ENCODE results near the gene MBD3.

MBD3 gene

DNA sequence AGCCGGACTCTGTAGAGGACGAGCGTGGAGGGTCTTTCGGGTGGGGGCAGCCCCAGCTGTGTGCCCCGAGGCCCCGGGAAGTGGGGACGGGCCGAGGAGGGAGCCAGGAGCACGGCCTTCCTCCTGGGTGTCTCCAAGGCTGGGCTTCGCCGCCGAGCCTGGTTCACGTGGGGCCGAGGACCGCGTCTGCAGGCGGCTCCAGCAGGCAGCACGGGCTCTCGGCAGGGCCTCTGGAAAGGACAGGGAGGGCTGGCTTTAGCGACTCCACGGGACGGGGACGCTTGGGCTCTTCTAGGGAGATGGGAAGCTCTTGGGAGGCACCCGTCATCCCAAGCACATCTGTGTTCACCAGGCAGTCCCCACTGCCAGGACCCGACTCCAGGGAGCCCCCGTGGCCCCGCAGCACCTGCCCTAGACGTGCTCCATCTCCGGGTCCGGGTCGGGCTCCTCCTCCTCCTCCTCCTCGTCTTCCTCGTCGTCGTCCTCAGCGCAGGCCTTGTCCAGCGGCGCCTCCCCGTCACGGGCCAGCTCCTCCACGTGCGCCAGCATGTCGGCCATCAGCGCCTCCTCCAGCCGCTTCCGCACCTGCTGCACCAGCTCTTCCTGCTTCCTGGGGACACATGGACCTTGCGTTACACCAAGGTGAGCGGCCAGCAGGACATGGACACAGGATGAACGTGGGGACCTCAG, 14.6 kb downstream of the MBD3 start:
- no peak overlapping the region for H3K4me3 ChIP-seq (ENCODE audit: low read length)
- TF ChIP-seq, protein P1, sequence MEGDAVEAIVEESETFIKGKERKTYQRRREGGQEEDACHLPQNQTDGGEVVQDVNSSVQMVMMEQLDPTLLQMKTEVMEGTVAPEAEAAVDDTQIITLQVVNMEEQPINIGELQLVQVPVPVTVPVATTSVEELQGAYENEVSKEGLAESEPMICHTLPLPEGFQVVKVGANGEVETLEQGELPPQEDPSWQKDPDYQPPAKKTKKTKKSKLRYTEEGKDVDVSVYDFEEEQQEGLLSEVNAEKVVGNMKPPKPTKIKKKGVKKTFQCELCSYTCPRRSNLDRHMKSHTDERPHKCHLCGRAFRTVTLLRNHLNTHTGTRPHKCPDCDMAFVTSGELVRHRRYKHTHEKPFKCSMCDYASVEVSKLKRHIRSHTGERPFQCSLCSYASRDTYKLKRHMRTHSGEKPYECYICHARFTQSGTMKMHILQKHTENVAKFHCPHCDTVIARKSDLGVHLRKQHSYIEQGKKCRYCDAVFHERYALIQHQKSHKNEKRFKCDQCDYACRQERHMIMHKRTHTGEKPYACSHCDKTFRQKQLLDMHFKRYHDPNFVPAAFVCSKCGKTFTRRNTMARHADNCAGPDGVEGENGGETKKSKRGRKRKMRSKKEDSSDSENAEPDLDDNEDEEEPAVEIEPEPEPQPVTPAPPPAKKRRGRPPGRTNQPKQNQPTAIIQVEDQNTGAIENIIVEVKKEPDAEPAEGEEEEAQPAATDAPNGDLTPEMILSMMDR (conservative IDR thresholded peaks at IDR 0.05; ENCODE audit: low read length): no peak
- DNase-seq (ENCODE audit: low read depth): no peak

DNA sequence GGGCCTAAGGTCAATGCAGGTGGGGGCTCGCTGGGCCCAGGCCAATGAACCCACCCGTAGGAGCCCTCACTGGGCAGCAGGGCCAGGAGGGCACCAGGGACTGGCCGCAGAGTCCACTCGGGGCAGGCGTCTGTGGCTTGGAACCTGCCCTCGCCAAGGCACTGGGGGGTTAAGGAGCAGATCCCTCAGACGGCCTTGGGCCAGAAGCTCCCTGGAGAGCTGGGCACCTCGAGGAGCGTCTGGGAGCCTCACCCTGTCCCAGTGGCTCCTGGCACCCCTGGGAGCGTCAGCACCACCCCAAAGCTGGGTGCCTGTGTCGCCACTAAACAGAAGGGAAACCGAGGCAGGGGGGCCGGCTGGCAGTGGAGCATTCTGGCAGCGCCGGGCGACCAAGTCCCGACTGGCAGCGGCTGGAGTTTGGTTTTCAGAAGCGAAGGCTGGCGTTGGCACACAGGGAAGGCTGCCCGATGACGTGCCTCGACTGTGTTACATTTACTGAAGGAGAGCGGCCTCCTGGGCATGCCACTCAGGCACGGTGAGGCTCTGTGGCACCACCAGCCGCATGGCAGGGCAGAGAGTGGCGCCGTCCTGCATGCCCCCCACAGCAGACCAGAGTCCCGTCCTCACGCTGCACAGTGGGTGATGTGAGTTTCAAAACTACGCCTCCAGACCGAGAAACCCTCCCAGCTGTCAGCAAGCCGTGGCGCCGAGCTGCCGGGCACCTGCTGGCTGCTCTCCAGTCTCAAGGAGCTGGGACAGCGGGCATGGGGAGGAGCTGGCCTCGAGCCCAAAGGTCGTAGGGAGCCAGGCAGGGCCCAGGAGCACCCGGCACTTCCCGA, 15.4 kb downstream of the MBD3 start:
- H3K4me3 ChIP-seq (ENCODE audit: low read length): no peak overlapping the region
- DNase-seq (ENCODE audit: low read depth): no peak
- TF ChIP-seq, protein P1 (conservative IDR thresholded peaks at IDR 0.05; ENCODE audit: low read length): no peak

DNA sequence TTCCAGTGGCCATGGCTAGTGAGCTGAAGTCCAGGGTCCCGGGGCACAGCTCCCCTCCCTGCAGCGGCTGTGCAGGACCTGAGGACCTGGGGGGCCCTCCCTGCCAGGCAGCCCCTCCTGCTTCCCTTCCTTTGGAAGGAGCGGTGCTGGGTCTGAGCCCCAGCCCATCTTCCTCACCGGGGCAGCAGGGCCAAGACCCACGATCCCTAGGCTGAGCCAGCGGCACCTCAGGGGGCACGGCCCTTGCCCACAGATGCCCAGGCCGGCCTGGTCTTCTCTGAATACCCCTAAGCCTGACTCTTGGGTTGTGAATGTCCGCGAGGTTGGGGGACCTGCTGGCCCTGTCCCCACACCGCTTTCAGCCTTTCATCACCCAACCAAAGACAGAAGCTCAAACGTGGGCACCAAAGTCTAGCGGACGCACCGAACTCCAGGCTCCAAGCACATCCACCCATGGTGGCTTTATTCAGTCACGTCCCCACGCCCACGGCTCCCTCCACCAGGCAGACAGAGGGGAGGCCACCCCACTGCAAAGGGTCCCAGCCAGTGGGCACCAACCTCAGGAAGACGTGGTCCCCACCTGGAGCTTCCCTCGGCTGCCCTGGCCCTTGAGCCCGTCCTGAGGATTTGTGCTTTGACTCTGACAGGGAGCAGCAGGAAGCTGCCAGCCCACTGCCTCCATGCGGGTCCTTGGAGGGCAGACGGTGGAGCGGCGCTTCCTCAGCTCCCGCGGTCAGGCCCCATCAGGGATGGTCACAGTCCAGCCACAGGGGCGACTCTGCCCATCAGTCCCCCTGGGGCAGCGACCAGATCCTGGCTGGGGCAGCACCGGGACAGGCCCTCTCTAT, 16.2 kb downstream of the MBD3 start:
- no peak for DNase-seq (ENCODE audit: low read depth)
- no peak overlapping the region for H3K4me3 ChIP-seq (ENCODE audit: low read length)
- TF ChIP-seq, protein P1 (conservative IDR thresholded peaks at IDR 0.05; ENCODE audit: low read length): no peak

DNA sequence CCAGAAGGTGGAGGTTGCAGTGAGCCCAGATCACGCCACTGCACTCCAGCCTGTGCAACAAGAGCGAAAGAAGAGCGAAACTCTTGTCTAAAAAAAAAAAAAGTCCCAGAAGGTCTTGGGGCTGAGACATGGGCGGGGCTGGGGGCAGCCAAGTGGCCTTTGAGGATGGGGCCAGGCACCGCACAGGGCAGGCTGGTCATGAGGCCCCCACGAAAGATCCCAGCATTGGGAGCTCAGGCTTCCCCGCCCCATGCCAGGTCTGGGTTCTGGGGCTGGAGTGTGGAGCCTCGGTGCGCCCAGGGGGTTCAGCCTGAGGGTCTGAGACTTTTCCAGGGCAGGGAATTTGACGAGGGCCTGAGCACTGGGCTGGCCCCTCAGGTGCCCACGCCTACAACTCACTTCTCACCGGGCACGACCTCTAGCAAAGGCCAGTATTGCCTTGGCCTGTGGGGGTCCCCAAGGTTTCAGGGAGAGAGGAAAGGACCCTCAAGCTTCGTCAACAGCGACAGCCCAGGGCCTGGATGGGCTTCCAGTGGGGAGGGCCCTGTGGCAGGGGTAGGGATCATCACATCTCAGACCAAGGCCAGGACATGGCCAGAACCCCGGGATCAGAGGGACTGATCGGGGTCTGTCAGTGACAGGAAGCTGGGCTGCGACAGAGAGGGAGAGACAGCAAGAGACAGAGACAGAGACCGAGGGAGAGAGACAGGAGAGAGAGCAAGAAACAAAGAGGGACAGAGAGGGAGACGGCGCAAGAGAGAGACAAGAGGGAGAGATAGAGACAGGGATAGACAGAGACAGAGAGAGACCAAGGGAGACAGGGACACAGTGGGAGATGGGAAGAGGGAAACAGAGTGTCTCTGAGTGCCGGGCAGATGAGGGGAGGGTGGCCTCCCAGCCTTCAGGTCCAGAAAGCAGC, 17.1 kb downstream of the MBD3 start:
- TF ChIP-seq, protein P1 (conservative IDR thresholded peaks at IDR 0.05; ENCODE audit: low read length): no peak
- DNase-seq (ENCODE audit: low read depth): no peak
- no peak overlapping the region for H3K4me3 ChIP-seq (ENCODE audit: low read length)

DNA sequence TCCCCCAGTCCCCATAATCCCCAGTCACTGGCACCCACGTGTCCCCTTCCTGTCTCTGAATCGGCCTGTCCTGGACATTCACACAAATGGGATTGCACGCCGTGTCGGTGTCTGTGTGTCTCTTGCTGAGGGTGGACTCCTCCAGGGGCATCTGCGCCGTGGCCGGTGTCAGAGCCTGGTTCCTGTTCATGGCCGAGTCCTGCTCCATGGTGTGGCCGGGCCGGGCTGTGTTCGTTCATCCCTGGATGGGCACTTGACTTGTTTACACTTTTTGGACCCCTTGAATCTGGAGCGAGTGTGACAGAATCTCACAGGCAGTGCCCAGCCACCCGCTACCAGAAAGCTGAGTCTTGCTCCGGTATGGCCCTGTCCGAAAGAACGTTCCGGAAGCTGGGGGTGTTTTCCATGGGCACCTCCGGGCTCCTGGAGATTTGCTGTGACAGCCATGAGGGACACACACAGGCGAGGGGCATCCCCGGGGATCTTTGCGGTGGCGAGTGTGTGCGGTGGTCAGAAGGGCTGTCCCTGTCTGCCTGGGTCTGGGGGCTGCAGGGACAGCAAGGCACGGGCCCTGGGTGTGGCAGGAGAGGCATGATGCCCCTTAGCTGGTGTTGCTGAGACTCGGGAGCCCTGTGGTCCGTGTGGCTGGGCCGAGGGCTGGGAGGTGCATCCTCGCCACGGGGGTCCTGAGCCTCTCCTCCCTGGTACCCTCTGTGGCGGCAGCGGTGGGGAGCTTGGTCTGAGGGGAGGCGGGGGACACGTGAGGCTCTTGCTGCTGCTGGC, 18.1 kb downstream of the MBD3 start:
- no peak for DNase-seq (ENCODE audit: low read depth)
- H3K4me3 ChIP-seq (ENCODE audit: low read length): no peak overlapping the region
- TF ChIP-seq, protein P1 (conservative IDR thresholded peaks at IDR 0.05; ENCODE audit: low read length): no peak

DNA sequence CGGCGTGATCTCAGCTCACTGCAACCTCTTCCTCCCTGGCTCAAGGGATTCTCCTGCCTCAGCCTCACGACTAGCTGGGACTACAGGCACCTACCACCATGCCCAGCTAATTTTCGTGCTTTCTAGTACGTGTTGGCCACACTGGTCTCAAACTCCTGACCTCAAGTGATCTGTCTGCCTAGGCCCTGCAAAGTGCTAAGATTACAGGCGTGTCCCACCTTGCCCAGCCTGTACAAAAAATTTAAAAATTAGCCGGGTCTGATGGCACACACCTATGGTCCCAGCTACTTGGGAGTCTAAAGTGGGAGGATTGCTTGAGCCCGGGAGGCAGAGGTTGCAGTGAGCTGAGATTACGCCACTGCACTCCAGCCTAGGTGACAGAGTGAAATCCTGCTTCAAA, 19.9 kb downstream of the MBD3 start:
- no peak overlapping the region for H3K4me3 ChIP-seq (ENCODE audit: low read length)
- TF ChIP-seq, protein P1 (conservative IDR thresholded peaks at IDR 0.05; ENCODE audit: low read length): no peak
- no peak for DNase-seq (ENCODE audit: low read depth)
